Suprapubic skin (tissue), 4 donors: ENCODE measurements around the gene SPDYC. TPM values are rescaled to one million over a fixed set of nuclear protein-coding genes. Genes with fewer than 3 reads are reported as not detected.

Experiments
- DNase-seq, 2 donors: peaks; one replicate each; pipeline ENCODE4 v3.0.0-alpha.2; 2019; ENCODE audit warnings: low spot score in 2 of 2
- H3K27ac ChIP-seq: fragments of 200-600 bp; sonication (generic); one replicate; pipeline ENCODE4 v1.5.1; 2019
- H3K27me3 ChIP-seq: fragments of 200-600 bp; sonication (generic); one replicate; pipeline ENCODE4 v1.5.1; 2019
- H3K36me3 ChIP-seq: fragments of 200-600 bp; sonication (generic); one replicate; pipeline ENCODE4 v1.5.1; 2019
- H3K4me1 ChIP-seq: fragments of 200-600 bp; sonication (generic); one replicate; pipeline ENCODE4 v1.5.1; 2019
- H3K4me3 ChIP-seq: fragments of 200-600 bp; sonication (generic); one replicate; pipeline ENCODE4 v1.5.1; 2019; ENCODE audit warnings: mild to moderate bottlenecking
- H3K9me3 ChIP-seq: fragments of 200-600 bp; sonication (generic); one replicate; pipeline ENCODE4 v1.5.1; 2019
- EP300 ChIP-seq: sonication (generic); formaldehyde crosslinking; IDR thresholded peaks from one replicate; pipeline ENCODE4 v1.6.1; 2017; ENCODE audit warnings: antibody characterized with exemption
- POLR2A ChIP-seq, 2 donors: fragments of 450-650 bp; IDR thresholded peaks; one replicate each; pipeline ENCODE4 v1.6.1; 2017; ENCODE audit warnings: antibody characterized with exemption in 2 of 2, mild to moderate bottlenecking in 2 of 2, moderate library complexity in 2 of 2
- POLR2AphosphoS5 ChIP-seq, 3 donors: sonication (generic); formaldehyde crosslinking; IDR thresholded peaks; one replicate each; pipeline ENCODE4 v1.6.1; 2017; ENCODE audit warnings: antibody characterized with exemption in 3 of 3
- WGBS: methylation state at CpG from one replicate; pipeline ENCODE4 v1.1.5; 2018; 5-methylcytosine and 5-hydroxymethylcytosine counted together
- total RNA-seq, 4 donors: library from RNA; depleted of rRNA; stranded (reverse); fragments of >200 nt; gene quantifications; one replicate each; pipeline ENCODE4 v1.1.0, GENCODE V29; 2016
- TF ChIP-seq, protein P1 (sequence below), 2 donors: fragments of 200-600 bp in 1 of 2; fragments of 450-650 bp in 1 of 2; sonication (generic) in 1 of 2; IDR thresholded peaks; one replicate each; pipeline ENCODE4 v1.5.1; 2016 to 2019; ENCODE audit warnings: antibody characterized with exemption in 2 of 2, mild to moderate bottlenecking in 1 of 2, moderate library complexity in 1 of 2

Gene SPDYC
- total RNA-seq, 4 donors from 2014 or later: not detected

DNA sequence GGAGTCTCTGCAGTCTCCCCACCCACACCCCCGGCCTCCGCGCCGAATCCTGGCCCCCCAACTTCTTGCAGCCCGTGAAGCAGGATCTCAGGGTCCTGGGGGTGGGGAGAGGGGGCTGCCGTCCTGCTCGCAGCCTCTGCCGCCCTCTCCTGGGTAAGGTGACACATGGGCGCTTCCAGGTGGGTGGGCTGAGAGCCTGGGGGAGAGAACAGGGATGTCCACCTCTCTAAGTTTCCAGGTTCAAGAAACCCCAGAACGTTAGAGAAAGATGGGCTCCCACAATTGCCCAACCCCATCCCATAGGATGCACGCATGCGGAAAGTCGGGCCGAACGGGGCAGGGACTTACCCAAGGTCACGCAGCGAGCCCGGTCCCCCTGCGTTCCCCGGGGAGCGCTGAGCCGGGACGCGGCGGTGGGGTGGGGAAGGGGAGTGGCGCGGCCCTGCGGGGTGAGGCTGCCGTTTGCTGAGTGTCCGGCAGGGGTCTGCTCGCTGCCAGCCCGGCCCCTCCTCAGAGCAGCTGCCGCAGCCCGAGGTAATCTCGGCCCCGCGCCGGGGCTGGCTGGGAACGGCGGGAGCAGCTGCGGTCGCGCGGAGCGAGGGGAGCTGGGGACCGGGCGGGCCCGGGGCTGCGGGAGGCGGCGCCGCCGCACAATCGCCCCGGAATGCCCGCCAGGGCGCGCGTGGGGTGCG, 11.0 kb downstream of the SPDYC start:
- Histone ChIP-seq H3K4me1 (peaks cover 40% of the 10 kb centered on the region), H3K27ac (peak overlapping the region; percentile 96), H3K27me3 (no peaks in the 10 kb centered on the region), H3K4me3 (peak overlapping the region; percentile 82), H3K36me3 (peaks cover 5% of the 10 kb centered on the region), H3K9me3 (no peaks in the 10 kb centered on the region)
- no peak for TF ChIP-seq EP300
- TF ChIP-seq, protein P1, sequence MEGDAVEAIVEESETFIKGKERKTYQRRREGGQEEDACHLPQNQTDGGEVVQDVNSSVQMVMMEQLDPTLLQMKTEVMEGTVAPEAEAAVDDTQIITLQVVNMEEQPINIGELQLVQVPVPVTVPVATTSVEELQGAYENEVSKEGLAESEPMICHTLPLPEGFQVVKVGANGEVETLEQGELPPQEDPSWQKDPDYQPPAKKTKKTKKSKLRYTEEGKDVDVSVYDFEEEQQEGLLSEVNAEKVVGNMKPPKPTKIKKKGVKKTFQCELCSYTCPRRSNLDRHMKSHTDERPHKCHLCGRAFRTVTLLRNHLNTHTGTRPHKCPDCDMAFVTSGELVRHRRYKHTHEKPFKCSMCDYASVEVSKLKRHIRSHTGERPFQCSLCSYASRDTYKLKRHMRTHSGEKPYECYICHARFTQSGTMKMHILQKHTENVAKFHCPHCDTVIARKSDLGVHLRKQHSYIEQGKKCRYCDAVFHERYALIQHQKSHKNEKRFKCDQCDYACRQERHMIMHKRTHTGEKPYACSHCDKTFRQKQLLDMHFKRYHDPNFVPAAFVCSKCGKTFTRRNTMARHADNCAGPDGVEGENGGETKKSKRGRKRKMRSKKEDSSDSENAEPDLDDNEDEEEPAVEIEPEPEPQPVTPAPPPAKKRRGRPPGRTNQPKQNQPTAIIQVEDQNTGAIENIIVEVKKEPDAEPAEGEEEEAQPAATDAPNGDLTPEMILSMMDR (IDR thresholded peaks at IDR 0.05): peak; percentile 24 to 60
- under 1% methylated on average over 31 of the region's 60 CpGs for WGBS
- peak; percentile 85 to 87 for DNase-seq

DNA sequence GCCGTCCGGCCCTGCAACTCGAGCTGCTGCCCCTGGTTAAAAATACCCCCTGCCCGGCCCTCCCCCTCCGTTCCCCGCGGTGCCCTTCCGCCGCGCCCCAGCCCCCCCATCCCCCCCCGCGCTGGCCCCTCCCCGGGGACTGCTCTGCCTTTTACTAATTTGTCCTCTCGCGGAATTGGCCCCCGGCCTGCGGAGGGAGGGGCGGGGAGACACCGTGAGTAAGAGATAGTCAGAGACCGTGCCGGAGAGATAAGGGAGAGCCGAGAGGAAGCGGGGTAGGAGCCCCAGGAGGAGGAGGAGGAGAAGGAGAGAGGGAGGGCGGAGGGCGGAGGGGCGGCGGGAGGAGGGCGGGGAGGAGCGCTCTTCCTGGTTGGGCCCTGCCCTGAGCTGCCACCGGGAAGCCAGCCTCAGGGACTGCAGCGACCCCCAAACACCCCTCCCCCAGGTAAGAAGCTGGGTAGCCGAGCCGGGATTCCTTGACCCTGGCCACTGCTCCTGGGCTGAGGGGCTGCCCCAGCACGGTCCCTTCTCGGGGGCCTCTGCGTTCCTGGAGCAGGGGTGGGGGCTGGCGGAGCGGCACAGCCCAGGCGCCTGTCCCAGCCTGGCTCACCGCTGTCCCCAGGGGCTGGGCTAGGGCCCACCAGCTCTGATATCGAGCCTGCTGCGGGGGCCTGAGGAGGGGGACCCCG, 11.7 kb downstream of the SPDYC start, which contains the start of gene CAPN1:
TSS of gene CAPN1 (plus strand) at position 360 of the 689 bp plus-strand sequence. CDS start 774 bp downstream, outside the sequence.
- TF ChIP-seq EP300 (no peak), POLR2A (IDR thresholded peaks at IDR 0.05) (no peak), POLR2AphosphoS5 (IDR thresholded peaks at IDR 0.05) (no peak)

DNA sequence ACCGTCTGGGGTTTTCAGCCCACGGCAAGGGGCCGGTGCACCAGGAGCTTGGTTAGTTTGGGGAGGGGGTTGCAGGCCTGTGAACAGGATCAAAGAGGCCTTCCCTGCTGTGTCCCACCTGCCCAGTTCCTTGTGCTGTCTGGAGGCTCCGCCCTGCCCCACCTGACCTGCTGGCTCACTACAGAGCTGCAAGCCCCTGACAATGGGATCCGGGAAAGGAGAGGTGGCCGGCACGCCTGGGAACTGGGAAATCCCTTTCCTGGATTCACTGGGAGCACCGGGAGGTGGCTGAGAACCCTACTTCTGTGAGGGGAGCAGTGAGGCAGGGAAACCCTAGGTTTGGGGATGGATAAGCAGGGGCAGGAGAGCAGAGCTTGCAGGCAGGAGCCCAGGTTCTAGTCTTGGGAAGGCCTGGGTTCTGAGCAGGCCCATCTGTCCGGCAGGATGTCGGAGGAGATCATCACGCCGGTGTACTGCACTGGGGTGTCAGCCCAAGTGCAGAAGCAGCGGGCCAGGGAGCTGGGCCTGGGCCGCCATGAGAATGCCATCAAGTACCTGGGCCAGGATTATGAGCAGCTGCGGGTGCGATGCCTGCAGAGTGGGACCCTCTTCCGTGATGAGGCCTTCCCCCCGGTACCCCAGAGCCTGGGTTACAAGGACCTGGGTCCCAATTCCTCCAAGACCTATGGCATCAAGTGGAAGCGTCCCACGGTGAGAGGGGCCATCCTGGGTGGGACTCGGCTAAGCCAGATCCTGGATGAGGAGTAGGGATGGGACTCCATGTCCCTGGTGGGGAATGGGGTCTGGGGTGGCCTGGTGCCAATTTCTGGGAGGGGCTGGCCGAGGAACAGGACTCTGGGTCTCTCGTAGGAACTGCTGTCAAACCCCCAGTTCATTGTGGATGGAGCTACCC, 12.5 kb downstream of the SPDYC start:
- H3K36me3 ChIP-seq: peaks cover 20% of the 10 kb centered on the region
- peaks cover 40% of the 10 kb centered on the region for H3K4me1 ChIP-seq
- no peaks in the 10 kb centered on the region for H3K27me3 ChIP-seq
- peak overlapping the region; percentile 96 for H3K27ac ChIP-seq
- no peak for TF ChIP-seq POLR2A (IDR thresholded peaks at IDR 0.05)
- TF ChIP-seq, protein P1 (IDR thresholded peaks at IDR 0.05): no peak
- TF ChIP-seq POLR2AphosphoS5 (IDR thresholded peaks at IDR 0.05): no peak
- no peak for TF ChIP-seq EP300
- peak in 1 of 2 donors; percentile 79 for DNase-seq
- no peaks in the 10 kb centered on the region for H3K9me3 ChIP-seq
- peak overlapping the region; percentile 82 for H3K4me3 ChIP-seq
- 1% methylated on average over 8 of the region's 23 CpGs for WGBS

More for the DNA sequence above, 11.7 kb downstream of the SPDYC start, which contains the start of gene CAPN1:
- Histone ChIP-seq H3K27me3 (no peaks in the 10 kb centered on the region), H3K36me3 (peaks cover 12% of the 10 kb centered on the region), H3K4me1 (peaks cover 40% of the 10 kb centered on the region), H3K27ac (peak within 1 kb of the TSS; percentile 96), H3K4me3 (peak within 1 kb of the TSS; percentile 82), H3K9me3 (no peaks in the 10 kb centered on the region)
- WGBS: 0% methylated on average over 21 of the region's 43 CpGs
- peak; percentile 88 to 91 for DNase-seq

GRCh38 chr11:65183201-65183891, 13.3 kb downstream of the SPDYC start:
- H3K27me3 ChIP-seq: no peaks in the 10 kb centered on the region
- H3K4me3 ChIP-seq: peak overlapping the region; percentile 82
- peaks cover 28% of the 10 kb centered on the region for H3K36me3 ChIP-seq
- TF ChIP-seq EP300 (no peak), POLR2AphosphoS5 (IDR thresholded peaks at IDR 0.05) (no peak), POLR2A (IDR thresholded peaks at IDR 0.05) (no peak)
- TF ChIP-seq, protein P1 (IDR thresholded peaks at IDR 0.05): no peak
- 69% methylated on average over 19 of the region's 19 CpGs for WGBS
- H3K9me3 ChIP-seq: no peaks in the 10 kb centered on the region
- H3K27ac ChIP-seq: peak overlapping the region; percentile 96
- H3K4me1 ChIP-seq: peaks cover 40% of the 10 kb centered on the region
- peak in 1 of 2 donors; percentile 79 for DNase-seq

DNA sequence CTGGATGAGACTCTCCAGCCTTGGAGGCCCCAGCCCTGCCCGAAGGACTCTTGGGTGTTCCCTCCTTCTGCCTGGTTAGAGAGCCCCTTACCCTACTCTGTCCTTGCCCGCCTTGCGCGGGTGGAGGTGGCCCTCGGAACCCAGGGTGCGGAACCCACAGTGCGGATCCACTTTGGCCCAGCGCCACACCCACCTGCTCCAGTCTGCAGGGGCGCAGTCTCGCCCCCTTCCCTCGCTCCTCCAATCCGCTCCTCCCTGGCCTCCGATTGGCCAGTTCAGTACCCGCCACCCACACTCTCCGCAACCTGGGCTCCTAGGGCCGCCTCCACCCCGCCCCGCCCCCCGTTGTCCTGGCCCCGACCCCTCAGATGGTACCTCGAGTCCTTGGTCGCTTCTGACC, 14.1 kb downstream of the SPDYC start:
- WGBS: 76% methylated on average over 22 of the region's 22 CpGs
- peaks cover 36% of the 10 kb centered on the region for H3K36me3 ChIP-seq
- TF ChIP-seq EP300: no peak
- TF ChIP-seq POLR2AphosphoS5 (IDR thresholded peaks at IDR 0.05): no peak
- TF ChIP-seq POLR2A (IDR thresholded peaks at IDR 0.05): no peak
- TF ChIP-seq, protein P1 (IDR thresholded peaks at IDR 0.05): no peak
- peak overlapping the region; percentile 96 for H3K27ac ChIP-seq
- H3K9me3 ChIP-seq: no peaks in the 10 kb centered on the region
- H3K4me3 ChIP-seq: peak overlapping the region; percentile 82
- H3K27me3 ChIP-seq: no peaks in the 10 kb centered on the region
- DNase-seq: peak in 1 of 2 donors; percentile 74
- H3K4me1 ChIP-seq: peaks cover 40% of the 10 kb centered on the region
